Common myeloid progenitor, CD34-positive (primary cell): ENCODE measurements around the gene CEP170.
"Not testable (repeated sequence)": the region's sequence is repeated elsewhere in the genome, so short reads cannot be mapped to it uniquely, and the experiment has no call there.

ENCODE experiments used
- CTCF ChIA-PET: fragments of 350-600 bp; sonication (Branson Sonifier 250); formaldehyde crosslinking; loops from one replicate; lab custom pipeline; 2021; ENCODE audit warnings: antibody characterized with exemption; lab: Charles Lee
- POLR2A ChIA-PET: fragments of 350-600 bp; sonication (Branson Sonifier 250); formaldehyde crosslinking; loops from one replicate; lab custom pipeline; 2021; ENCODE audit warnings: antibody characterized with exemption; lab: Charles Lee
- DNase-seq, 3 donors: peaks; one replicate each; pipeline versions ENCODE4 v3.0.0 to v3.0.0-alpha.2; 2013
- H3K27ac ChIP-seq, 2 experiments: 1 replicate in 1 of 2; 2 replicates in 1 of 2; pipeline ENCODE4 v1.7.0; 2013; ENCODE audit warnings: inconsistent platforms in 2 of 2, low read length in 2 of 2, mild to moderate bottlenecking in 2 of 2, low read depth in 1 of 2, moderate library complexity in 1 of 2; ENCODE audit not compliant: severe bottlenecking in 2 of 2, insufficient read depth in 1 of 2, poor library complexity in 1 of 2
- H3K27me3 ChIP-seq, 5 experiments: replicated peaks in 2 of 5; 1 replicate in 3 of 5; 2 replicates in 2 of 5; pipeline versions ENCODE4 v1.6.1 to v1.7.0; 2013; ENCODE audit warnings: low read length in 4 of 5, mild to moderate bottlenecking in 2 of 5, moderate library complexity in 2 of 5, inconsistent platforms in 1 of 5; ENCODE audit not compliant: insufficient read depth in 5 of 5, control insufficient read depth in 4 of 5
- H3K36me3 ChIP-seq, 4 experiments: 1 replicate in 2 of 4; 2 replicates in 2 of 4; pipeline versions ENCODE4 v1.6.1 to v1.7.0; 2013; ENCODE audit warnings: low read length in 3 of 4, control low read depth in 1 of 4, mild to moderate bottlenecking in 1 of 4; ENCODE audit not compliant: control insufficient read depth in 4 of 4, insufficient read depth in 4 of 4
- H3K4me1 ChIP-seq, 4 experiments: 1 replicate in 3 of 4; 2 replicates in 1 of 4; pipeline versions ENCODE4 v1.6.1 to v1.7.1; 2013; ENCODE audit warnings: low read length in 3 of 4, mild to moderate bottlenecking in 3 of 4, control low read depth in 1 of 4, inconsistent platforms in 1 of 4, moderate library complexity in 1 of 4; ENCODE audit not compliant: control insufficient read depth in 4 of 4, insufficient read depth in 4 of 4; ENCODE audit errors: control extremely low read depth in 1 of 4
- H3K4me3 ChIP-seq, 7 experiments: 1 replicate in 4 of 7; 2 replicates in 3 of 7; pipeline versions ENCODE4 v1.5.1 to v1.7.0; 2013; ENCODE audit warnings: mild to moderate bottlenecking in 7 of 7, low read length in 6 of 7, moderate library complexity in 6 of 7, inconsistent platforms in 2 of 7, low read depth in 2 of 7, control low read depth in 1 of 7; ENCODE audit not compliant: insufficient read depth in 4 of 7, control insufficient read depth in 1 of 7; ENCODE audit errors: extremely low read depth in 1 of 7
- H3K9me3 ChIP-seq, 5 experiments: 1 replicate in 4 of 5; 2 replicates in 1 of 5; pipeline versions ENCODE4 v1.6.1 to v1.7.1; 2013; ENCODE audit warnings: low read length in 4 of 5, mild to moderate bottlenecking in 2 of 5, inconsistent platforms in 1 of 5, low read depth in 1 of 5, moderate library complexity in 1 of 5; ENCODE audit not compliant: control insufficient read depth in 4 of 5, insufficient read depth in 2 of 5; ENCODE audit errors: control extremely low read depth in 1 of 5
- WGBS: methylation state at CpG from one replicate; pipeline ENCODE4 v1.1.5; 2013; ENCODE audit not compliant: insufficient coverage; 5-methylcytosine and 5-hydroxymethylcytosine counted together

Gene CEP170

DNA sequence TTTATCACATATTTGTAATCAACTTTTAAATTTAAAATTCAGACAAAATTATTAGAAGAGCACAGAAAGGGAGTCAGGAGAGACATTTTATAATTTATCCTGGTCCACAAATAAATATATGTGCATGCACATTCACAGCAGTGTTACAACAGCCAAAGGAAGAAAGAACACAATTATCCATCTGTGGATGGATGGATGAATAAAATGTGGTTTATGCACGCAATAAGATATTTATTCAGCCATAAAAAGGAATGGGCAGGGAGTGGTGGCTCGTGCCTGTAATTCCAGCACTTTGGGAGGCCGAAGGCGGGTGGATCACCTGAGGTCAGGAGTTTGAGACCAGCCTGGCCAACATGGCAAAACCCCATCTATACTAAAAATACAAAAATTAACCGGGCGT, 77.3 kb downstream of the CEP170 start:
- H3K9me3 ChIP-seq, DNase-seq, POLR2A ChIA-PET, H3K4me1 ChIP-seq, H3K4me3 ChIP-seq, H3K36me3 ChIP-seq, H3K27me3 ChIP-seq, H3K27ac ChIP-seq, CTCF ChIA-PET: not testable (repeated sequence)
- 100% methylated on average over 1 of the region's 6 CpGs for WGBS

DNA sequence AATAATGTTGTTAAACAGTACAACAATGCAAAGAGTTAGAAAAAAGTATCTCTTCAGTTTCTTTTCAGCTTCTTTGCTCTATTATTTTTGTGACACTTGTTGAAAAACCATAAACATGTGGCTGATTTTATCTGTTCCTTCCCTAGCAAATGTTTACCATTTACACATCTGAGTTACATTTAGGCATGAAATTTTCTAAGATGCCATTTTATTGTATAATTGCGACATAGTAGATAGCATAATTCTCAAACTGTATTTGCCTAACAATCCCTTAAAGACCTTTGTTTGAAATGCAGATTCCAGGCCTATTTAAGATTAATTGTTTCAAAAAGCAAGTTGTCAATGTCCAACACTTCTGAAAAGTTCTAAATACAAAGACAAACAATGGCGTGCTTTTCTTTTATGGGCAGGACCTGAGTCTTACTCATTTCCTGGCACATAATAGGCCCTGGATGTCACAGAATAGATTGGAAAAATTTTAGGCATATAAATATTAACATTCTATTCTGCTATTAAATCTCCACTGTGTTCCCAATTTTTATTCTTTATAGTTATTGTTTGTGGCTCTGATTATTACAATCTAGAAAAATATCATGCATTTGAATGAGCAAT, 81.2 kb downstream of the CEP170 start:
- H3K27me3 ChIP-seq, H3K9me3 ChIP-seq, CTCF ChIA-PET, POLR2A ChIA-PET, DNase-seq, H3K27ac ChIP-seq, H3K4me1 ChIP-seq, H3K4me3 ChIP-seq, H3K36me3 ChIP-seq: not testable (repeated sequence)
- no CpG with 5 or more reads among the region's 2 CpGs for whole genome bisulfite sequencing

DNA sequence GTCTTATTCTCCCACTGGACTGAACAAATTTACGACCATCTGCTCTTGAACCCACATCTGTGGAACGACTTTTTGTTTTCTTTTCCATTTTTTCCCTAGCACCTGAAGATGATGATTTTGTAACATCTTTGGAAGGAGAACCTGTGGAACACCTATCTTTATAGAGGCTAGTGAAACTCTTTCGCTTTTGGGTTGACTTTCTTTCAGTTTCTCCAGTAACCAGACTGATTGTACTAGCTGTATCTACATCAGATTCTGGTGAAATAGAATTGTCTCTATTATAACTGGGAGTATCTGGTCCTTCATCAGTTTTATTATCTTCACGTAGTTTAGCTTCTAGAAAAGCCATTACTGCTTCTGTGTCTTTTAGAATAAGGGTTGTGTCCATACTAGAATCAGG, 90.2 kb downstream of the CEP170 start:
- DNase-seq, H3K27ac ChIP-seq, H3K4me3 ChIP-seq, POLR2A ChIA-PET, H3K27me3 ChIP-seq, CTCF ChIA-PET, H3K4me1 ChIP-seq, H3K9me3 ChIP-seq: not testable (repeated sequence)
- peaks cover 0 to 15% (median 0%) of the 10 kb centered on the region in 4 experiments for H3K36me3 ChIP-seq
- WGBS = 100% methylated on average over 1 of the region's 4 CpGs

DNA sequence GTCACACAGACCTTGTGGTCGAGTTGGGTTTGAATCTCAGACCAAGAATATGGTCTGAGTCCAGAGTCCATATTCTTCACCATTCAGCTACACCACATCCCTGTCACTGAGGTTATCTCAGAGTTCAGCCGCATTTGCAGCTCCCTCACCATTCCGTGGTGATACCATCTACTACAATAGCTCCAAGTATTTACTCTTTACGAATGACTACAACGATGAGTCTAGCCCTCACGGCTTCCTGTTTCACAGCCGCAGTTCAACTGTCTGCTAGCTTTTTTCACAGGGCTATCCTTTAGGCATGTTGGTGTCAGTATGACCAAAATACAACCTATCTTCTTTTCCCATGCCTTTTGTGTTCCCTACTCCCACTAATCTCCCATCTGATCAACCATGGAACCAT, 104.2 kb downstream of the CEP170 start:
- peaks cover 2 to 11% (median 3%) of the 10 kb centered on the region in 4 experiments for H3K36me3 ChIP-seq
- POLR2A ChIA-PET, CTCF ChIA-PET, H3K27ac ChIP-seq, H3K4me1 ChIP-seq, H3K27me3 ChIP-seq, H3K9me3 ChIP-seq, H3K4me3 ChIP-seq, DNase-seq: not testable (repeated sequence)
- WGBS = 94% methylated on average over 6 of the region's 7 CpGs

DNA sequence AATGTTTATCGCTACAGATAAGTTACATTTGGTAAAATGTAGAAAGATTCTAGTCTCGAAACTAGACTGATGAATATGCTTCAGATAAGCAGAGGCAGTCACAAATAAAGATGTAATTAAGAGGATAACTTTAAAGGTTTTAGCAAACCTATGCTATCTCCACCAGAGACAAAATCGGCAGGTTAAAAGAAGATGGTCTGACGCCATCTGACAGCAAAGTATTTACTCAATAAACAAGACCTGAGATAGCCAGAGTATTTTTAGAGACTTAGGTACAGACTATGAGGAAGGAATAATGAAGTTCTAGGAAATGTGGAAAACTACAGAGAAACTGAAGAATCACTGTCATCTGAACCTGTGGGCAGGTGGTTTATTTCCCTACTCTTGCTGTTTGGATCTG, 106.0 kb downstream of the CEP170 start:
- H3K4me3 ChIP-seq, POLR2A ChIA-PET, H3K9me3 ChIP-seq, H3K36me3 ChIP-seq, H3K27ac ChIP-seq, H3K4me1 ChIP-seq, DNase-seq, H3K27me3 ChIP-seq, CTCF ChIA-PET: not testable (repeated sequence)
- 100% methylated on average over 1 of the region's 4 CpGs for WGBS

DNA sequence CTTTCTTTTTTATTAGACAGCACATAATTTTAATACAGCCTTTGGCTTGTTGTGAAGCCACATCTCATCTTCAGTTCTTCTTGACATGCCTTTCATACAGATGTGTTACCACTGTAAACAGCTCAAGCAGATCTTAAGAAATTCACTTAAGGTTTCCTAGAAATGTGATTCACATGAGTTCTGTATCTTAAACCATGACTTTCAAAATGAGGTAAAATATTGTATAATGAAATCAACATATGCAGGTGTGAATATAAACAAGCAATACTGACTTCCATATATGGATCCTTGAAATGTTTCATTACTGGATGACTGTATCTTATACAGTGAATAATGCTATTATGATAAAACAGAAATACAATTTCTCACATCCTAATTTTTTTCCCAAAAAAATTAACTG, 107.7 kb downstream of the CEP170 start:
- POLR2A ChIA-PET, CTCF ChIA-PET, H3K9me3 ChIP-seq: not testable (repeated sequence)

DNA sequence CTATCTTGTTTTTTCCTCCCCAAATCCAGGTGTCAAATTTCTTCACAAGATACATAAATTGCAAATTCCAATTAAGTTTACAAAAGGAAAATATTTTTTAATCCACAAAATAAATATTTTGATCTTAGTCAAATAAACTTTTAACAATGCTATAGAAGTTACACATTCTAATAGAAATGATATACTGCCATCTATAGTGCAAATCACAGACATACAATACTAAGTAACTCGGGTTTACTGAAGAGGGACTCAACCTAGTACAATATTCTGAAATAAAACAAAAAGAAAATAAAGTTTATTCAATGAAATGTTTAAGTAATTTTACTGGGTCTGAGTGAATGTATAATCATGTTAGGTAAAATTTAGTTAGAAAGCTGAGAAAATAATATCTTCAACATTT, 114.6 kb downstream of the CEP170 start:
- WGBS = no CpG with 5 or more reads among the region's 1 CpG
- POLR2A ChIA-PET, H3K27me3 ChIP-seq: not testable (repeated sequence)

More for the DNA sequence above, 107.7 kb downstream of the CEP170 start:
- not testable (repeated sequence) for H3K27ac ChIP-seq, H3K4me1 ChIP-seq, DNase-seq, H3K36me3 ChIP-seq, H3K4me3 ChIP-seq, H3K27me3 ChIP-seq

More for the DNA sequence above, 114.6 kb downstream of the CEP170 start:
- H3K27ac ChIP-seq, CTCF ChIA-PET, H3K4me1 ChIP-seq, H3K9me3 ChIP-seq, H3K4me3 ChIP-seq: not testable (repeated sequence)
- peak in 1 of 3 donors; percentile 1 for DNase-seq
- peaks cover 3 to 15% (median 5%) of the 10 kb centered on the region in 4 experiments for H3K36me3 ChIP-seq
